Measurements from ENCODE around the gene B3GALNT2. TPM values are rescaled to one million over a fixed set of nuclear protein-coding genes. Genes with fewer than 3 reads are reported as not detected.

The B3GALNT2 gene
- total and polyA plus RNA-seq, 2 donors from 2014 or later: 2.0 to 14.4 TPM

- no peak for TF ChIP-seq CTCF (IDR thresholded peaks at IDR 0.05; ENCODE audit: borderline replicate concordance, extremely low read depth, insufficient read depth)
- Histone ChIP-seq H3K4me3 (ENCODE audit: low read length in 3 of 3) (no peak overlapping the region), H3K27me3 (ENCODE audit: control insufficient read depth, insufficient read depth, low read length) (no peaks in the 10 kb centered on the region), H3K9me3 (ENCODE audit: control insufficient read depth in 2 of 3, insufficient read depth in 1 of 3, low read length in 3 of 3) (no peaks in the 10 kb centered on the region), H3K36me3 (ENCODE audit: control insufficient read depth in 2 of 3, insufficient read depth in 3 of 3, low read length in 3 of 3) (no peaks in the 10 kb centered on the region), H3K4me1 (ENCODE audit: control insufficient read depth in 2 of 3, insufficient read depth in 2 of 3, low read depth in 1 of 3, low read length in 3 of 3) (peaks cover 0 to 15% (median 4%) of the 10 kb centered on the region in 3 donors), H3K9ac (ENCODE audit: low read length in 3 of 3) (no peak overlapping the region), H3K27ac (ENCODE audit: low read depth in 2 of 2, low read length in 2 of 2) (no peak overlapping the region)
- intact Hi-C loops (cut with DNase I): no loop called here
- no peak for DNase-seq
- no peak for FAIRE-seq
These were observed 92.5 kb downstream of the B3GALNT2 start for GRCh38 chr1:235411489-235412486.

DNA sequence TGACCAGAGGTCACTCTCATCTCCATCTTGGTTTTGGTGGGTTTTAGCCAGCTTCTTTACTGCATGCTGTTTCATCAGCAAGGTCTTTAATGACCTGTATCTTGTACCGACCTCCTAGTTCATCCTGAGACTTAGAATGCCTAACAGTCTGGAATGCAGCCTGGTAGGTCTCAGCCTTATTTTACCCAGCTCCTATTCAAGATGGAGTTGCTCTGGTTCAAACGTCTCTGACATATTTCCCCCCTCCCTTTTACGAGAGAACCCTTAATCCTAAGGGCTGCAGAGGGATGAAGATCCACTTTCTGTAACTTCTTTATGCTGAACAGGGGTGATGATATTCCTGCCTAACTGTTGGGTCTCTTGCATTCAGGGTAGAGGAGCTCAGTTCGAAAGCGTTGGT is 93.8 kb downstream of the B3GALNT2 start:
- no peak for FAIRE-seq
- intact Hi-C loops (cut with DNase I): no loop called here

DNA sequence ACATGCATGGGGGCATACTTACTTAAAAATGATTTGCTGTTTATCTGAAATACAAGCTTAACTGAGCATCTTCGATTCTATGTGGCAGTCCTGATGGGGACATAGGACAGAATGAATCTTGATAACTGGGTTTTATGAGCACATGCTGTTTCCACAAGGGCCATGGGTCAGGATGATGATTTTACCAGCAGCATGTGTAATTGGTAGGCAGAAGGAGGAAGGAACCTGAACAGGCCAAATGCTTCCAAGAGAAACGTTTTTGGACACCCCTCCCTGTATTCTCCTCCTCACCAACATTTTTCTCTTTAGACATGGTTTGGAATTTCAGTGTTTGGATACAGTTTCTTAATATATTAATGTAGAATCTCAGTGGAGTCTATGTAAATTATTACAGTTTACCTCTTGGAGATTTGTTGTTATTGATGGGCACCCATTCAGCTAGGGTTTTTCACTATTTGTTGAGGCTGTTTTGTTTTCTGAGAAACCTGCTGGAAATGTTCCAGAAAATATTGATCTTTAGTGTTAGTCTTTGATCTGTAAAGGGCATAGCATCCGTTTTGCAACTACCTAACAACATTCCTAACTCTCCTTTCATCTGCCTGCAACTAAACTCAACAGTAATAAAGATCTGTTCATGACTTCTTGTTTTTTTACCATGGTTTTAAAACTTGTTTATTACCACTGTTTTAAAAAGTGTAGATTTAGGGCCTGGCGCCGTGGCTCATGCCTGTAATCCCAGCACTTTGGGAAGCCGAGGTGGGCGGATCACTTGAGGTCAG is 95.0 kb downstream of the B3GALNT2 start:
- Histone ChIP-seq H3K9ac (ENCODE audit: low read length in 3 of 3) (no peak overlapping the region), H3K4me3 (ENCODE audit: low read length in 3 of 3) (no peak overlapping the region), H3K4me1 (ENCODE audit: control insufficient read depth in 2 of 3, insufficient read depth in 2 of 3, low read depth in 1 of 3, low read length in 3 of 3) (peaks cover 0 to 15% (median 4%) of the 10 kb centered on the region in 3 donors), H3K36me3 (ENCODE audit: control insufficient read depth in 2 of 3, insufficient read depth in 3 of 3, low read length in 3 of 3) (no peaks in the 10 kb centered on the region), H3K9me3 (ENCODE audit: control insufficient read depth in 2 of 3, insufficient read depth in 1 of 3, low read length in 3 of 3) (no peaks in the 10 kb centered on the region), H3K27ac (ENCODE audit: low read depth in 2 of 2, low read length in 2 of 2) (no peak overlapping the region), H3K27me3 (ENCODE audit: control insufficient read depth, insufficient read depth, low read length) (no peaks in the 10 kb centered on the region)
- no peak for TF ChIP-seq CTCF (IDR thresholded peaks at IDR 0.05; ENCODE audit: borderline replicate concordance, extremely low read depth, insufficient read depth)
- DNase-seq (no peak), FAIRE-seq (no peak)
- intact Hi-C loops (cut with DNase I): no loop called here

More for the DNA sequence above, 93.8 kb downstream of the B3GALNT2 start:
- TF ChIP-seq CTCF (IDR thresholded peaks at IDR 0.05; ENCODE audit: borderline replicate concordance, extremely low read depth, insufficient read depth): no peak
- Histone ChIP-seq H3K4me1 (ENCODE audit: control insufficient read depth in 2 of 3, insufficient read depth in 2 of 3, low read depth in 1 of 3, low read length in 3 of 3) (peaks cover 0 to 15% (median 4%) of the 10 kb centered on the region in 3 donors), H3K27ac (ENCODE audit: low read depth in 2 of 2, low read length in 2 of 2) (no peak overlapping the region), H3K9ac (ENCODE audit: low read length in 3 of 3) (no peak overlapping the region), H3K27me3 (ENCODE audit: control insufficient read depth, insufficient read depth, low read length) (no peaks in the 10 kb centered on the region), H3K9me3 (ENCODE audit: control insufficient read depth in 2 of 3, insufficient read depth in 1 of 3, low read length in 3 of 3) (no peaks in the 10 kb centered on the region), H3K4me3 (ENCODE audit: low read length in 3 of 3) (no peak overlapping the region), H3K36me3 (ENCODE audit: control insufficient read depth in 2 of 3, insufficient read depth in 3 of 3, low read length in 3 of 3) (no peaks in the 10 kb centered on the region)
- DNase-seq: no peak

All from kidney (tissue), 14 donors.